Ishikawa (cell line): ENCODE results near the gene PEMT.

ENCODE experiments used
- CEBPB ChIP-seq: IDR thresholded peaks from 2 replicates; pipeline ENCODE4 v1.6.1; 2012
- CREB1 ChIP-seq: IDR thresholded peaks from 2 replicates; pipeline ENCODE4 v1.6.1; 2012; ENCODE audit warnings: low read depth
- EGR1 ChIP-seq: IDR thresholded peaks from 2 replicates; pipeline ENCODE4 v1.6.1; 2012
- EP300 ChIP-seq: IDR thresholded peaks from 2 replicates; pipeline ENCODE4 v1.6.1; 2012; ENCODE audit warnings: borderline replicate concordance
- NFIC ChIP-seq: IDR thresholded peaks from 2 replicates; pipeline ENCODE4 v1.6.1; 2012
- RAD21 ChIP-seq: IDR thresholded peaks from 2 replicates; pipeline ENCODE4 v1.6.1; 2012; ENCODE audit warnings: low read depth
- REST ChIP-seq: IDR thresholded peaks from 2 replicates; pipeline ENCODE4 v1.6.1; 2012; ENCODE audit warnings: low read depth, mild to moderate bottlenecking
- TAF1 ChIP-seq: IDR thresholded peaks from 2 replicates; pipeline ENCODE4 v1.6.1; 2012; ENCODE audit warnings: low read depth, mild to moderate bottlenecking
- USF1 ChIP-seq: IDR thresholded peaks from 2 replicates; pipeline ENCODE4 v1.6.1; 2012
- YY1 ChIP-seq: IDR thresholded peaks from 2 replicates; pipeline ENCODE4 v1.6.1; 2012; ENCODE audit warnings: low read depth
- ZBTB7A ChIP-seq: IDR thresholded peaks from 2 replicates; pipeline ENCODE4 v1.6.1; 2012; ENCODE audit warnings: low read depth

- TF ChIP-seq RAD21, result no peak
- no peak for TF ChIP-seq REST
- no peak for TF ChIP-seq EGR1
- TF ChIP-seq EP300, result no peak
- TF ChIP-seq ZBTB7A, result no peak
- no peak for TF ChIP-seq USF1
- TF ChIP-seq TAF1, result no peak
- TF ChIP-seq NFIC, result no peak
- TF ChIP-seq CEBPB, result no peak
- no peak for TF ChIP-seq YY1
- TF ChIP-seq CREB1, result no peak
Observed at GRCh38 chr17:17527534-17527933, 64.0 kb downstream of the PEMT start.
